HG03565 (cell line): Measurements from ENCODE around the gene ZBTB18.
A peak's percentile ranks its signal among the peaks of the same experiment; 100 is the strongest.
"Not testable (repeated sequence)": the region's sequence is repeated elsewhere in the genome, so short reads cannot be mapped to it uniquely, and the experiment has no call there.

Experiments used
- ATAC-seq: cut with Tn5 transposase; IDR thresholded peaks from one replicate; pipeline ENCODE4 v1.9.1; 2021; ENCODE audit warnings: mild to moderate bottlenecking, moderate library complexity; ENCODE audit not compliant: unreplicated experiment

Gene ZBTB18

GRCh38 chr1:244041466-244042120, 9.5 kb upstream of the ZBTB18 start:
- ATAC-seq, result no peak

- no peak for ATAC-seq
These were observed 8.8 kb upstream of the ZBTB18 start for GRCh38 chr1:244042293-244042692.

DNA sequence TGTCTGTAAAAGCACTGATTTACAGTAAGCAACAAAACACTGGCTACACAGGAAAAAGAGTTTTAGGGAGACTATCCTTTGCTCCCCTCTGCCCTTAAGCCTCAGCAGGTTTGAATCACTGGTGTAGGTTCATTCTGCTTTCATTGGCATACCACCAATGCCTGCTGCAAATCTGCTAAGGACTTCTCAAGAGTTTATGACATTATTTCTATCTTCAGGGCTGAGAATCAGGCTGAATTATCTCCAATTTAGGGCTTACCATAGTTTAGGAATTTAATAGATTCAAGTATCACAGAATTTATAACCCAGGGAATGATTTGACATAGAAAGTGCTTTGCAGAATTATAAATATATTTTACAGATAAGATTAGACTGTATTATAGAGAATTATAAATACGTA, 6.7 kb upstream of the ZBTB18 start:
- no peak for ATAC-seq

- not testable (repeated sequence) for ATAC-seq
These were observed 4.8 kb upstream of the ZBTB18 start for GRCh38 chr1:244046254-244046653.

DNA sequence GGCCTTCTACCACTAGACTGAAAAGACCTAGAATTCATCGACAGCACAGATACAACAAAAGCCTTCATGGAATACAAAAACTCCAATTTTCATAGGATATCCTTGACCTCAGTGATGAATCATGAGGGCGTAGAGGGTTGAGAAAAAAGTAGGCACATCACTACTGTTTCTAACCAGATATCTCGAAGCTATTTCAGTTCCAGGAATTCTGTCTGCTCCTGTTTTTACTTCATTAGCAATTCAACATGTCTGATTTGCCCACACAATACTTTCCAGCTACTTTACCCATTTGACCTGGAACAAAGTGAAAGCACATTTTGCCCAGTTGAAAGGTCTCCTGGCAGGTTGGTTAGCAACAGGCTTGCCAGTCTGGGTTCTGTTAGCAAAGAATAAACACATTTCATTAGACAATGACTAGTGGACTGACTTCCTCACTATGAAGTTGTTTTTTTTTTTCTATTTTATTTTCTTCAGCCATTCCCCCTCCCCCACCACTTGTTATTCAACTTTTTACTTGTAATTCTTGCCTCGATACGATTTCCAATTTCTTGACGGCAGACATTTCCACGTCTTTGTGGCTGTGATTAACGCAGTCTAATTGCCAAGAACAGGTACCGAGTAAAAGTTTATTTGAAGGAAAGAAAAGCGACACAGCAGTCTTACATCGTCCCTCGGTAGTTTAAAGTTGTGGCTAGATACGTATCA, 4.0 kb upstream of the ZBTB18 start:
- no peak for ATAC-seq

- ATAC-seq, result peak; percentile 61
These were observed 3.3 kb upstream of the ZBTB18 start for GRCh38 chr1:244047621-244048255.

GRCh38 chr1:244048256-244049161, 2.6 kb upstream of the ZBTB18 start:
- ATAC-seq, result no peak

- ATAC-seq, result no peak
These were observed 1.7 kb upstream of the ZBTB18 start for GRCh38 chr1:244049162-244050013.

DNA sequence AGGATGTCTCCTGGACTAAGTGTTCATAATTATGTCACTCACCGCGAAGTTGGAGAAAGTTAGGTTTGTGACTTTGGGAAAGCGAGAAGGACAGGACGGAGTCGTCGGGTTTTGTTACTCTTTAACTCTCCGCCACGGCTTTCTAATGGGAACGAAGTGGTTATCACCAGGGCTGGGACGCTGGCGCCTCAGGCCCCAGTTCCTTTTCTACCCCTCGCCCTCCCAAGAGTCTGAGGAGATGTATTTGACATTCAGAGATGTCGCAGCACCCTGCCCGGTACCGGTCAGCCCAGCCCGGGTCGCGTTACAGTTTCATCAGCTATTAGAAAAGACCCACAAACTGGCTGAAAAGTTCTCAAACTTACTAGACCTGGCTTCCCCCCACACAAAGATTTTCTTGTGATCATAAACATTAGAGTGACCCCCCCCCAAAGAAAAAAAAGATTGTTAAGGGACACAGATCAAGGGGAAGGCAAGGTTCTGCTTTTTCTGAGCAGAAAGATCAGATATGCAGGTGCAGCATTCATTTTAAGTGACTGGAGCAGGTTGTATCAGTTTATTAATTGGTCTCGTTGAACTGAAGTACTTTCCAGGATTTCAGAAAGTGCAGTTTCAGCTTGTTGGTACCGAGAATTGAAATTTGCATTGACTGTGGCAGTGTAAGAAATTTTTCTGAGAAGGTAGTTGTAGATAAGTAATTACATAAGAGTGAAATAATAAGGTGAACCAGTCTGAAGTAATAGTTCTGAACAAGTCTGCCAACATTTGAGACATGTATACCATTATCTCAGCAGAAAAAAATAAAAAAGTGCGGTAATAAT, 859 bp upstream of the ZBTB18 start:
- ATAC-seq, result no peak

- ATAC-seq, result no peak
These were observed 1.1 kb downstream of the ZBTB18 start for GRCh38 chr1:244052016-244052727.

GRCh38 chr1:244052728-244053312, 1.7 kb downstream of the ZBTB18 start:
- no peak for ATAC-seq

DNA sequence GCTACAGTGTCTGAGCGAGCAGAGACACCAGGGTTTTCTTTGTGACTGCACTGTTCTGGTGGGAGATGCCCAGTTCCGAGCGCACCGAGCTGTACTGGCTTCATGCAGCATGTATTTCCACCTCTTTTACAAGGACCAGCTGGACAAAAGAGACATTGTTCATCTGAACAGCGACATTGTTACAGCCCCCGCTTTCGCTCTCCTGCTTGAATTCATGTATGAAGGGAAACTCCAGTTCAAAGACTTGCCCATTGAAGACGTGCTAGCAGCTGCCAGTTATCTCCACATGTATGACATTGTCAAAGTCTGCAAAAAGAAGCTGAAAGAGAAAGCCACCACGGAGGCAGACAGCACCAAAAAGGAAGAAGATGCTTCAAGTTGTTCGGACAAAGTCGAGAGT, 2.7 kb downstream of the ZBTB18 start:
- ATAC-seq, result no peak

- no peak for ATAC-seq
These were observed 3.3 kb downstream of the ZBTB18 start for GRCh38 chr1:244054247-244054923.

- no peak for ATAC-seq
These were observed 3.8 kb downstream of the ZBTB18 start for GRCh38 chr1:244054924-244055263.

DNA sequence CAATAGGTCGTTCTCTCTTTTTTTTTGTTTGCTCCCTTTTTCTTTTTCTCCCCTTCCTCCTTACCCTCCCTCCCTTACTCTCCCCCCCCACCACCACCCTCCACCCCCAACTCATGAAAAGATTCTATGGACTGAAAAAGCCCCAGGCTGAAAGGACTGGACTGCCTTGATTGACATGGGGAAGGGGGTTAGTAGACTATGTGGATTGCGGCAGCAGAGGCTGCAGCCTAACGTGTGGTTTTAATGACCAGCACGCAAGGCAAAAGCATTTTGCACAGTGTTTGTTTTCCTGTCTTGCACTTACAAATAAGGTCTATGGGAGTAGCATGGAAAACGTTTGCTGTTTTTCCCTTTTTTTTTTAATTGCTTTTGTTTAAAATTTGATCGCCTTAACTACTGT, 5.5 kb downstream of the ZBTB18 start:
- ATAC-seq, result no peak

GRCh38 chr1:244057474-244058385, 6.6 kb downstream of the ZBTB18 start:
- no peak for ATAC-seq

GRCh38 chr1:244060117-244060516, 9.0 kb downstream of the ZBTB18 start:
- ATAC-seq, result no peak
